GM18526 (cell line): ENCODE measurements around the gene NUDT16L1.

Source experiments
- POLR2A ChIP-seq: IDR thresholded peaks from 3 replicates; pipeline ENCODE4 v1.6.1; 2011; ENCODE audit not compliant: insufficient read length; ENCODE audit errors: extremely low read depth

NUDT16L1 gene

GRCh38 chr16:4734730-4735535 is 41.6 kb downstream of the NUDT16L1 start:
- TF ChIP-seq POLR2A, result peak; percentile 69

- no peak for TF ChIP-seq POLR2A
Observed at GRCh38 chr16:4736546-4736945, 43.2 kb downstream of the NUDT16L1 start.

GRCh38 chr16:4737545-4737944 is 44.2 kb downstream of the NUDT16L1 start:
- TF ChIP-seq POLR2A, result no peak

- TF ChIP-seq POLR2A, result no peak
Observed at GRCh38 chr16:4743226-4743878, 50.0 kb downstream of the NUDT16L1 start.

GRCh38 chr16:4744555-4745273 is 51.4 kb downstream of the NUDT16L1 start:
- TF ChIP-seq POLR2A, result no peak

GRCh38 chr16:4745274-4745569 is 51.9 kb downstream of the NUDT16L1 start:
- TF ChIP-seq POLR2A, result no peak
